HepG2 (cell line): Measurements from ENCODE around the gene MAP3K5. TPM values are rescaled to one million over a fixed set of nuclear protein-coding genes. Genes with fewer than 3 reads are reported as not detected.

Experiments
- ATAC-seq: fragments of 200-7000 bp; cut with Tn5 transposase; 3 replicates; pipeline ENCODE4 v1.9.1; 2020; ENCODE audit warnings: mild to moderate bottlenecking, moderate library complexity
- BruUV-seq: library from RNA; stranded (reverse); fragments of 400-500 nt; replicated peaks from 2 replicates; lab custom pipeline; 2021; lab: Mats Ljungman, UMichigan
- CTCF ChIA-PET: fragments of 300-600 bp; formaldehyde crosslinking; extraction: SDS; loops from one replicate; lab custom pipeline; 2021; ENCODE audit warnings: low total read pairs, inconsistent platforms, low intra/inter-chr PET ratio; lab: Yijun Ruan, JAX
- POLR2A ChIA-PET: fragments of 350-600 bp; sonication (Branson Sonifier 250); formaldehyde crosslinking; loops from one replicate; lab custom pipeline; 2020; ENCODE audit warnings: antibody characterized with exemption, inconsistent platforms; lab: Yijun Ruan, JAX
- DNase-seq: peaks from one replicate; pipeline ENCODE4 v3.0.0-alpha.2; 2015; ENCODE audit warnings: low spot score
- FAIRE-seq: peaks from 3 replicates; lab custom pipeline; 2011; peaks lifted over from hg19 to GRCh38; lab: Jason Lieb, UNC
- H2AFZ ChIP-seq: one replicate; pipeline ENCODE4 v1.6.1; 2011; ENCODE audit warnings: low read length, inconsistent platforms
- H3K27ac ChIP-seq: fragments of 300-600 bp; 3 replicates; pipeline ENCODE4 v1.8.0; 2011; ENCODE audit warnings: mixed run types, mild to moderate bottlenecking, mixed read lengths, low read length, inconsistent platforms; ENCODE audit not compliant: insufficient read depth; ENCODE audit errors: extremely low read length
- H3K27me3 ChIP-seq, 2 experiments: fragments of 200-600 bp in 1 of 2; 2 replicates in 1 of 2; 3 replicates in 1 of 2; pipeline versions ENCODE4 v1.6.0 to v1.8.0; 2011; ENCODE audit warnings: low read length in 2 of 2, mild to moderate bottlenecking in 2 of 2, moderate library complexity in 2 of 2, inconsistent platforms in 1 of 2; ENCODE audit not compliant: insufficient read depth in 2 of 2, control insufficient read depth in 1 of 2
- H3K36me3 ChIP-seq, 2 experiments: fragments of 200-600 bp in 1 of 2; replicated peaks in 1 of 2; 2 replicates in 1 of 2; 3 replicates in 1 of 2; pipeline versions ENCODE4 v1.5.1 to v1.8.0; 2011; ENCODE audit warnings: low read length in 2 of 2, inconsistent platforms in 1 of 2; ENCODE audit not compliant: insufficient read depth in 2 of 2, control insufficient read depth in 1 of 2
- H3K4me1 ChIP-seq: 2 replicates; pipeline ENCODE4 v1.5.1; 2012; ENCODE audit warnings: low read length, inconsistent platforms; ENCODE audit not compliant: insufficient read depth
- H3K4me2 ChIP-seq: 2 replicates; pipeline ENCODE4 v1.6.0; 2011; ENCODE audit warnings: low read depth, low read length, inconsistent platforms
- H3K4me3 ChIP-seq, 3 experiments: fragments of 200-600 bp in 1 of 3; sonication (generic), shearing (Covaris generic) in 1 of 3; replicated peaks in 1 of 3; 2 replicates each; pipeline ENCODE4 v1.5.1; 2011 to 2016; ENCODE audit warnings: low read length in 3 of 3, inconsistent platforms in 2 of 3, low read depth in 2 of 3, mild to moderate bottlenecking in 2 of 3, control low read depth in 1 of 3, mixed read lengths in 1 of 3; ENCODE audit not compliant: insufficient read depth in 1 of 3
- H3K79me2 ChIP-seq: one replicate; pipeline ENCODE4 v1.6.1; 2011; ENCODE audit warnings: low read length, inconsistent platforms; ENCODE audit not compliant: insufficient read depth
- H3K9ac ChIP-seq: 2 replicates; pipeline ENCODE4 v1.6.0; 2011; ENCODE audit warnings: mild to moderate bottlenecking, low read depth, low read length, inconsistent platforms; ENCODE audit not compliant: insufficient read depth
- H3K9me3 ChIP-seq: 2 replicates; pipeline ENCODE4 v1.5.1; 2012; ENCODE audit warnings: mild to moderate bottlenecking, low read length
- H4K20me1 ChIP-seq: 2 replicates; pipeline ENCODE4 v1.6.0; 2011; ENCODE audit warnings: inconsistent platforms, mild to moderate bottlenecking, low read length, moderate library complexity; ENCODE audit not compliant: insufficient read depth
- AGO2 ChIP-seq: fragments of 200-400 bp; formaldehyde crosslinking; optimal IDR thresholded peaks from 2 replicates; pipeline ENCODE3; 2017; ENCODE audit warnings: mild to moderate bottlenecking, low read depth, low read length, moderate library complexity
- ATF3 ChIP-seq: sonication (generic); formaldehyde crosslinking; IDR thresholded peaks from 2 replicates; pipeline ENCODE4 v1.4.0; 2020; ENCODE audit warnings: missing genetic modification reagents
- CEBPB ChIP-seq: IDR thresholded peaks from 2 replicates; pipeline ENCODE4 v1.6.1; 2011; ENCODE audit warnings: low read depth, low read length, improper control_type of control experiment, borderline replicate concordance
- DNMT3B ChIP-seq: conservative IDR thresholded peaks from 2 replicates; pipeline ENCODE4 v1.6.1; 2016; ENCODE audit warnings: missing biosample characterization, control low read depth
- HNRNPL ChIP-seq: fragments of 200-400 bp; formaldehyde crosslinking; IDR thresholded peaks from 2 replicates; pipeline ENCODE4 v1.6.1; 2017; ENCODE audit warnings: mild to moderate bottlenecking, low read depth, low read length
- MAFK ChIP-seq, 2 experiments: IDR thresholded peaks in 1 of 2; conservative IDR thresholded peaks in 1 of 2; 2 replicates each; pipeline ENCODE4 v1.6.1; 2011; ENCODE audit warnings: improper control_type of control experiment in 2 of 2, low read length in 2 of 2
- RAD21 ChIP-seq: fragments of 450-650 bp; formaldehyde crosslinking; IDR thresholded peaks from 2 replicates; pipeline ENCODE4 v1.5.0; 2020; ENCODE audit warnings: mild to moderate bottlenecking
- ZBTB10 ChIP-seq: sonication (generic); formaldehyde crosslinking; IDR thresholded peaks from 2 replicates; pipeline ENCODE4 v1.4.0; 2020; ENCODE audit warnings: missing genetic modification reagents, borderline replicate concordance
- ZFAT ChIP-seq: sonication (generic); formaldehyde crosslinking; conservative IDR thresholded peaks from 2 replicates; pipeline ENCODE4 v1.8.1; 2023; ENCODE audit warnings: missing genetic modification reagents, inconsistent platforms
- ZMAT3 ChIP-seq: sonication (generic); formaldehyde crosslinking; conservative IDR thresholded peaks from 2 replicates; pipeline ENCODE4 v1.7.0; 2021; ENCODE audit warnings: missing genetic modification reagents
- ZNF432 ChIP-seq: sonication (generic); formaldehyde crosslinking; IDR thresholded peaks from 2 replicates; pipeline ENCODE4 v1.5.0; 2020; ENCODE audit warnings: missing genetic modification reagents, mild to moderate bottlenecking, borderline replicate concordance
- ZNF75D ChIP-seq: sonication (generic); formaldehyde crosslinking; IDR thresholded peaks from 2 replicates; pipeline ENCODE4 v1.8.1; 2023; ENCODE audit warnings: missing genetic modification reagents, mild to moderate bottlenecking, borderline replicate concordance
- ZNF766 ChIP-seq: sonication (generic); formaldehyde crosslinking; IDR thresholded peaks from 2 replicates; pipeline ENCODE4 v1.5.0; 2020; ENCODE audit warnings: missing genetic modification reagents, borderline replicate concordance
- WGBS: methylation state at CpG from one replicate; pipeline ENCODE4 v1.1.6; 2017; ENCODE audit warnings: low lambda C conversion rate; 5-methylcytosine and 5-hydroxymethylcytosine counted together
- in situ Hi-C: cut with HindIII; loops from 2 replicates; pipeline ENCODE4 v1.10.0; 2017; ENCODE audit warnings: low pct_unique_long_range_greater_than_20kb; ENCODE audit not compliant: extremely low pct_ligation_motif_present
- intact Hi-C: fragments of 100-400 bp; cut with micrococcal nuclease; formaldehyde crosslinking; loops from one replicate; pipeline ENCODE4 v1.10.0; 2022; ENCODE audit not compliant: unreplicated experiment
- polyA plus RNA-seq, 8 experiments: library from polyadenylated mRNA; depleted of rRNA in 3 of 8; stranded (reverse) in 7 of 8; unstranded in 1 of 8; fragments of >200 nt; fragmentation: Illumina TruSeq in 4 of 8; extraction: Trizol in 4 of 8; gene quantifications; 2 replicates each; pipeline versions ENCODE4 v1.2.1 to v1.2.3, GENCODE V29; 2011 to 2016; ENCODE audit warnings: low read depth in 4 of 8, missing spikeins in 1 of 8, mixed read lengths in 1 of 8; ENCODE audit not compliant: insufficient read depth in 1 of 8
- total RNA-seq, 5 experiments: library from RNA; depleted of rRNA; stranded (reverse); fragments of >200 nt; fragmentation: Illumina TruSeq; extraction: Trizol; gene quantifications; 2 replicates each; pipeline ENCODE4 v1.2.3, GENCODE V29; 2016; ENCODE audit warnings: low read depth in 1 of 5
- TF ChIP-seq, protein P1 (sequence below): IDR thresholded peaks from 2 replicates; pipeline ENCODE4 v1.6.1; 2016; ENCODE audit warnings: low read depth, missing genetic modification reagents, missing compliant biosample characterization

Gene MAP3K5
- total and polyA plus RNA-seq, 2 of the 13 experiments (the other 11 are each of a cell fraction or from before 2014, with no cell fraction given): not detected

DNA sequence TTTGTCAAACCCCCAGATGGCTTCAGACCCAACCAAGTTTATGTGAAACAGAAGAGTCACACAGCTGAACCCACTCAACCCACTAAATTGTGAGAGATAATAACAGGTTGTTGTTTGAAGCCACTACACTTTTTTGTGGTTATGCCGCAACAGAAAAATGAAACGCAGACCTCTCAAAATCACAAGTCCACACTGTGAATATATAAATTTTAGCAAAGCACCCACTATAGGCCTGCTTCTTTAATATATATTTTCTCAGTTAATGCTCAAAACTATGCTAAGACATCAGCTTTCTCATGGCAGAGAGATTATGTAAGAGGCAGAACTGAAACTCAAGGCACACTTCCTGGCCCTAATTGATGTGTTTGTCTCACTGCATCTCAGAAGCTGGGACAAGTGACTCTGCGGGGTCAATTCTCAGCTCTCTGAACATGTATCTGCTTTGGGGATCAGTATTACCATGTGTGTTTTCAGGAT lies 27.7 kb downstream of the MAP3K5 start (continued):
- TF ChIP-seq ZNF75D (no peak), ZNF766 (CRISPR knock-in tag) (no peak)
- TF ChIP-seq, all 625 proteins: peak for 0

- no peak for FAIRE-seq
- WGBS: 26% methylated on average over 5 of the region's 5 CpGs
- no peaks in the 10 kb centered on the region for H3K36me3 ChIP-seq
- CTCF ChIA-PET: no interaction called here
- H2AFZ ChIP-seq: no peak overlapping the region
- H3K9ac ChIP-seq: no peak overlapping the region
- no peak overlapping the region for H3K4me2 ChIP-seq
- in situ Hi-C loops (no loop called here), intact Hi-C loops (no loop called here)
- POLR2A ChIA-PET: no interaction called here
- H3K4me3 ChIP-seq: no peak overlapping the region
- no peaks in the 10 kb centered on the region for H3K4me1 ChIP-seq
- H3K9me3 ChIP-seq: no peaks in the 10 kb centered on the region
- H3K27ac ChIP-seq: no peak overlapping the region
- no peak for ATAC-seq
- no peak for DNase-seq
- no TSS peak for BruUV-seq
- no peaks in the 10 kb centered on the region for H4K20me1 ChIP-seq
- H3K79me2 ChIP-seq: no peaks in the 10 kb centered on the region
- no peaks in the 10 kb centered on the region; a peak in 1 of 5 replicates for H3K27me3 ChIP-seq
- no peak for TF ChIP-seq ZBTB10 (CRISPR knock-in tag)
- no peak for TF ChIP-seq HNRNPL
- no peak for TF ChIP-seq AGO2
- no peak for TF ChIP-seq MAFK (conservative IDR thresholded peaks at IDR 0.05 in 1 of 2, IDR thresholded peaks at IDR 0.05 in 1 of 2; ENCODE audit: low read length in 2 of 2)
- TF ChIP-seq ZFAT (CRISPR knock-in tag): no peak
- no peak for TF ChIP-seq RAD21 (CRISPR knock-in tag)
- no peak for TF ChIP-seq CEBPB
- TF ChIP-seq ZNF432 (CRISPR knock-in tag): no peak
- TF ChIP-seq ZMAT3 (CRISPR knock-in tag): no peak
- no peak for TF ChIP-seq DNMT3B (CRISPR knock-in tag)
- TF ChIP-seq, protein P1, sequence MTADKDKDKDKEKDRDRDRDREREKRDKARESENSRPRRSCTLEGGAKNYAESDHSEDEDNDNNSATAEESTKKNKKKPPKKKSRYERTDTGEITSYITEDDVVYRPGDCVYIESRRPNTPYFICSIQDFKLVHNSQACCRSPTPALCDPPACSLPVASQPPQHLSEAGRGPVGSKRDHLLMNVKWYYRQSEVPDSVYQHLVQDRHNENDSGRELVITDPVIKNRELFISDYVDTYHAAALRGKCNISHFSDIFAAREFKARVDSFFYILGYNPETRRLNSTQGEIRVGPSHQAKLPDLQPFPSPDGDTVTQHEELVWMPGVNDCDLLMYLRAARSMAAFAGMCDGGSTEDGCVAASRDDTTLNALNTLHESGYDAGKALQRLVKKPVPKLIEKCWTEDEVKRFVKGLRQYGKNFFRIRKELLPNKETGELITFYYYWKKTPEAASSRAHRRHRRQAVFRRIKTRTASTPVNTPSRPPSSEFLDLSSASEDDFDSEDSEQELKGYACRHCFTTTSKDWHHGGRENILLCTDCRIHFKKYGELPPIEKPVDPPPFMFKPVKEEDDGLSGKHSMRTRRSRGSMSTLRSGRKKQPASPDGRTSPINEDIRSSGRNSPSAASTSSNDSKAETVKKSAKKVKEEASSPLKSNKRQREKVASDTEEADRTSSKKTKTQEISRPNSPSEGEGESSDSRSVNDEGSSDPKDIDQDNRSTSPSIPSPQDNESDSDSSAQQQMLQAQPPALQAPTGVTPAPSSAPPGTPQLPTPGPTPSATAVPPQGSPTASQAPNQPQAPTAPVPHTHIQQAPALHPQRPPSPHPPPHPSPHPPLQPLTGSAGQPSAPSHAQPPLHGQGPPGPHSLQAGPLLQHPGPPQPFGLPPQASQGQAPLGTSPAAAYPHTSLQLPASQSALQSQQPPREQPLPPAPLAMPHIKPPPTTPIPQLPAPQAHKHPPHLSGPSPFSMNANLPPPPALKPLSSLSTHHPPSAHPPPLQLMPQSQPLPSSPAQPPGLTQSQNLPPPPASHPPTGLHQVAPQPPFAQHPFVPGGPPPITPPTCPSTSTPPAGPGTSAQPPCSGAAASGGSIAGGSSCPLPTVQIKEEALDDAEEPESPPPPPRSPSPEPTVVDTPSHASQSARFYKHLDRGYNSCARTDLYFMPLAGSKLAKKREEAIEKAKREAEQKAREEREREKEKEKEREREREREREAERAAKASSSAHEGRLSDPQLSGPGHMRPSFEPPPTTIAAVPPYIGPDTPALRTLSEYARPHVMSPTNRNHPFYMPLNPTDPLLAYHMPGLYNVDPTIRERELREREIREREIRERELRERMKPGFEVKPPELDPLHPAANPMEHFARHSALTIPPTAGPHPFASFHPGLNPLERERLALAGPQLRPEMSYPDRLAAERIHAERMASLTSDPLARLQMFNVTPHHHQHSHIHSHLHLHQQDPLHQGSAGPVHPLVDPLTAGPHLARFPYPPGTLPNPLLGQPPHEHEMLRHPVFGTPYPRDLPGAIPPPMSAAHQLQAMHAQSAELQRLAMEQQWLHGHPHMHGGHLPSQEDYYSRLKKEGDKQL (CRISPR knock-in tag): no peak
- no peak for TF ChIP-seq ATF3 (CRISPR knock-in tag)
Observed at GRCh38 chr6:136763716-136764516, 28.4 kb downstream of the MAP3K5 start.
